Measurements from ENCODE around the gene CELF2.
"Not testable (repeated sequence)": the region's sequence is repeated elsewhere in the genome, so short reads cannot be mapped to it uniquely, and the experiment has no call there.

Gene CELF2

GRCh38 chr10:11123892-11124291 is 106.2 kb downstream of the CELF2 start:
- not testable (repeated sequence) for H2AFZ ChIP-seq (ENCODE audit: insufficient read depth, low read length, poor library complexity); H4K12ac ChIP-seq (ENCODE audit: low read depth, low read length); H4K8ac ChIP-seq (ENCODE audit: low read depth, low read length); H2BK12ac ChIP-seq (ENCODE audit: low read length); H3K18ac ChIP-seq (ENCODE audit: low read length); H2BK5ac ChIP-seq (ENCODE audit: low read depth, low read length, poor library complexity); H3K27me3 ChIP-seq (ENCODE audit: insufficient read depth, low read length); H3K23ac ChIP-seq (ENCODE audit: low read length); H3K14ac ChIP-seq (ENCODE audit: low read length); H3K4me1 ChIP-seq (ENCODE audit: control insufficient read depth in 1 of 2, insufficient read depth in 2 of 2, low read length in 2 of 2); H3K4ac ChIP-seq (ENCODE audit: low read depth, low read length); H3K4me3 ChIP-seq (ENCODE audit: low read depth, low read length); H3K27ac ChIP-seq (ENCODE audit: low read depth, low read length); H3K9ac ChIP-seq (ENCODE audit: low read length); H2AK5ac ChIP-seq (ENCODE audit: low read length); H4K91ac ChIP-seq (ENCODE audit: low read depth, low read length); H3K9me3 ChIP-seq (ENCODE audit: insufficient read depth, low read depth, low read length); H3K36me3 ChIP-seq (ENCODE audit: control insufficient read depth in 1 of 2, insufficient read depth in 2 of 2, low read length in 2 of 2); H3K79me2 ChIP-seq (ENCODE audit: control insufficient read depth, insufficient read depth, low read length, poor library complexity); H3K79me1 ChIP-seq (ENCODE audit: low read length); H3K4me2 ChIP-seq (ENCODE audit: low read length); H2BK120ac ChIP-seq (ENCODE audit: insufficient read depth, low read length, poor library complexity); DNase-seq
- WGBS (ENCODE audit: extremely low coverage, insufficient coverage, insufficient read length) = no CpG with 5 or more reads among the region's 2 CpGs

- Histone ChIP-seq H2AFZ (ENCODE audit: insufficient read depth, low read length, poor library complexity) (no peak overlapping the region), H3K9me3 (ENCODE audit: insufficient read depth, low read depth, low read length) (peaks cover 2% of the 10 kb centered on the region)
Measured at GRCh38 chr10:11125004-11125403, 107.3 kb downstream of the CELF2 start.

GRCh38 chr10:11127017-11127416 is 109.3 kb downstream of the CELF2 start:
- not testable (repeated sequence) for H3K4ac ChIP-seq (ENCODE audit: low read depth, low read length); H3K23ac ChIP-seq (ENCODE audit: low read length); H2BK5ac ChIP-seq (ENCODE audit: low read depth, low read length, poor library complexity); H4K12ac ChIP-seq (ENCODE audit: low read depth, low read length); H4K8ac ChIP-seq (ENCODE audit: low read depth, low read length); DNase-seq; H3K18ac ChIP-seq (ENCODE audit: low read length); H3K4me2 ChIP-seq (ENCODE audit: low read length); H3K4me1 ChIP-seq (ENCODE audit: control insufficient read depth in 1 of 2, insufficient read depth in 2 of 2, low read length in 2 of 2); H2AFZ ChIP-seq (ENCODE audit: insufficient read depth, low read length, poor library complexity); H3K9ac ChIP-seq (ENCODE audit: low read length); H3K79me2 ChIP-seq (ENCODE audit: control insufficient read depth, insufficient read depth, low read length, poor library complexity); H3K14ac ChIP-seq (ENCODE audit: low read length); H3K79me1 ChIP-seq (ENCODE audit: low read length); H3K27ac ChIP-seq (ENCODE audit: low read depth, low read length); H3K36me3 ChIP-seq (ENCODE audit: control insufficient read depth in 1 of 2, insufficient read depth in 2 of 2, low read length in 2 of 2); H4K91ac ChIP-seq (ENCODE audit: low read depth, low read length); H3K27me3 ChIP-seq (ENCODE audit: insufficient read depth, low read length); H2BK120ac ChIP-seq (ENCODE audit: insufficient read depth, low read length, poor library complexity); H2BK12ac ChIP-seq (ENCODE audit: low read length); H3K4me3 ChIP-seq (ENCODE audit: low read depth, low read length); H2AK5ac ChIP-seq (ENCODE audit: low read length); H3K9me3 ChIP-seq (ENCODE audit: insufficient read depth, low read depth, low read length)
- WGBS (ENCODE audit: extremely low coverage, insufficient coverage, insufficient read length) = no CpG with 5 or more reads among the region's 4 CpGs

More at GRCh38 chr10:11125004-11125403, 107.3 kb downstream of the CELF2 start:
- Histone ChIP-seq H2BK12ac (ENCODE audit: low read length) (no peak overlapping the region), H4K8ac (ENCODE audit: low read depth, low read length) (no peak overlapping the region), H3K4me3 (ENCODE audit: low read depth, low read length) (no peak overlapping the region), H3K36me3 (ENCODE audit: control insufficient read depth in 1 of 2, insufficient read depth in 2 of 2, low read length in 2 of 2) (no peaks in the 10 kb centered on the region), H4K91ac (ENCODE audit: low read depth, low read length) (no peak overlapping the region), H3K27ac (ENCODE audit: low read depth, low read length) (no peak overlapping the region), H3K14ac (ENCODE audit: low read length) (no peak overlapping the region), H4K12ac (ENCODE audit: low read depth, low read length) (no peak overlapping the region), H2BK120ac (ENCODE audit: insufficient read depth, low read length, poor library complexity) (no peak overlapping the region), H3K18ac (ENCODE audit: low read length) (no peak overlapping the region), H3K79me2 (ENCODE audit: control insufficient read depth, insufficient read depth, low read length, poor library complexity) (no peaks in the 10 kb centered on the region), H3K4me2 (ENCODE audit: low read length) (no peak overlapping the region), H3K9ac (ENCODE audit: low read length) (no peak overlapping the region), H3K79me1 (ENCODE audit: low read length) (no peaks in the 10 kb centered on the region), H2AK5ac (ENCODE audit: low read length) (no peak overlapping the region), H3K23ac (ENCODE audit: low read length) (no peak overlapping the region), H2BK5ac (ENCODE audit: low read depth, low read length, poor library complexity) (no peak overlapping the region), H3K4ac (ENCODE audit: low read depth, low read length) (no peak overlapping the region), H3K4me1 (ENCODE audit: control insufficient read depth in 1 of 2, insufficient read depth in 2 of 2, low read length in 2 of 2) (no peaks in the 10 kb centered on the region), H3K27me3 (ENCODE audit: insufficient read depth, low read length) (no peaks in the 10 kb centered on the region)
- WGBS (ENCODE audit: extremely low coverage, insufficient coverage, insufficient read length) = no CpG with 5 or more reads among the region's 3 CpGs
- no peak for DNase-seq

GRCh38 chr10:11131112-11131639 is 113.5 kb downstream of the CELF2 start:
- Histone ChIP-seq H2BK5ac (ENCODE audit: low read depth, low read length, poor library complexity) (no peak overlapping the region), H3K4me1 (ENCODE audit: control insufficient read depth in 1 of 2, insufficient read depth in 2 of 2, low read length in 2 of 2) (peaks cover 3 to 5% of the 10 kb centered on the region in 2 experiments), H3K27me3 (ENCODE audit: insufficient read depth, low read length) (no peaks in the 10 kb centered on the region), H3K79me2 (ENCODE audit: control insufficient read depth, insufficient read depth, low read length, poor library complexity) (no peaks in the 10 kb centered on the region), H3K27ac (ENCODE audit: low read depth, low read length) (no peak overlapping the region), H3K9me3 (ENCODE audit: insufficient read depth, low read depth, low read length) (no peaks in the 10 kb centered on the region), H2AFZ (ENCODE audit: insufficient read depth, low read length, poor library complexity) (no peak overlapping the region), H2BK12ac (ENCODE audit: low read length) (no peak overlapping the region), H4K91ac (ENCODE audit: low read depth, low read length) (no peak overlapping the region), H4K8ac (ENCODE audit: low read depth, low read length) (no peak overlapping the region), H3K9ac (ENCODE audit: low read length) (no peak overlapping the region), H3K23ac (ENCODE audit: low read length) (no peak overlapping the region), H3K14ac (ENCODE audit: low read length) (no peak overlapping the region), H3K4me3 (ENCODE audit: low read depth, low read length) (no peak overlapping the region), H3K4me2 (ENCODE audit: low read length) (no peak overlapping the region), H4K12ac (ENCODE audit: low read depth, low read length) (no peak overlapping the region), H2AK5ac (ENCODE audit: low read length) (no peak overlapping the region), H3K18ac (ENCODE audit: low read length) (no peak overlapping the region), H2BK120ac (ENCODE audit: insufficient read depth, low read length, poor library complexity) (no peak overlapping the region), H3K36me3 (ENCODE audit: control insufficient read depth in 1 of 2, insufficient read depth in 2 of 2, low read length in 2 of 2) (no peaks in the 10 kb centered on the region), H3K4ac (ENCODE audit: low read depth, low read length) (no peak overlapping the region), H3K79me1 (ENCODE audit: low read length) (no peaks in the 10 kb centered on the region)
- no CpG with 5 or more reads among the region's 10 CpGs for WGBS (ENCODE audit: extremely low coverage, insufficient coverage, insufficient read length)
- DNase-seq = no peak

Measured in trophoblast cell (in vitro differentiated cells and primary cell).